GM19438 (cell line): ENCODE results near the gene EID1.
"Not testable (repeated sequence)": the region's sequence is repeated elsewhere in the genome, so short reads cannot be mapped to it uniquely, and the experiment has no call there.

Source experiments
- ATAC-seq: cut with Tn5 transposase; IDR thresholded peaks from one replicate; pipeline ENCODE4 v1.9.1; 2021; ENCODE audit warnings: low read depth; ENCODE audit not compliant: unreplicated experiment

The EID1 gene

DNA sequence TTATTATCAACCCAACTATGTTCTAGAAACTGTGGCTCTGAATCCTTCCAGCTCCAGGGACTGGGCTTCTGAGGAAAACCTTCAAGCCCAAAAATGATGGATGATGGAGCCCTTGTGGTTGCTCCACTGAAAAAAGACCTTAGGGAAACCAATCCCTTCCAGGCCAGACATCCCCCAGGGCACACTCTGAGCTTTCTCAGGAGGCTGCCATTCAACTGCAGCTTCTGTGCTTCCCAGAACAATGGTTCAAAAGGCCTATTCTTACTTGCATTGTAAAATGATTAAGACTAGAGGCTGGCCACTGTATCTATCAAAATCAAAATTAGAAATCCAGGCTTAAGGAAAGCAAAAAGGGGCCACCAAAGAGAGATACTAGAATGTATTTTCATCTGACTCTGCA is 27.3 kb downstream of the EID1 start:
- ATAC-seq, result no peak

DNA sequence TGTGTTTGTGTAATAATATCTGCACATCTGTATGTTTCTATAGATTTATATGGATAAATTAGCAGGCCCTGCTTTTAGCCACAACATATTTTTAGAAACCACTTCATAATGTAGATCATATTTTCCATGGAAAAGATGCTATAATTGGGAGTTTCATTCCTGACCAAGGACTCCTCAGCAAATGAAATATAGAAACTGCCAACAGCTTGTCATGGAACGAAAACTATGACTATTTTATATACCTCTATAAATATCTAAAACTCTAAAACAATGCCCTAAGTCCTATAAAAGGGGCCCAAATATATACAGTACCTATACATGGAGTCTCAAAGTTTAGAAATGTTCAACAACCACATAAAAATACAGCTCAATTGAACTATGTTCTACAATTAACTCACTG is 27.9 kb downstream of the EID1 start:
- no peak for ATAC-seq

DNA sequence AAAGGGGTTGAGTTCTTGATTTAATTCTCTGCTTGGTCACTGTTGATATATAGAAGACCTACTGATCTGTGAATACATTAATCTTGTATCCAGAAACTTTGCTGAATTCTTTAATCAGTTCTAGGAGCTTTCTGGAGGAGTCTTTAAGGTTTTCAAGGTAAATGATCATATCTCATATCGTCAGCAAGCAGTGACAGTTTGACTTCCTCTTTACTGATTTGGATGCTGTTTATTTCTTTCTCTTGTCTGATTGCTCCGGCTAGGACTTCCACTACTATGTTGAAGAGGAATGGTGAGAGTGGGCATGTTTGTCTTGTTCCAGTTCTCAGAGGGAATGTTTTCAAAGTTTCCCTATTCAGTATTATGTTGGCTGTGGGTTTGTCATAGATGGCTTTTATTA is 31.4 kb downstream of the EID1 start:
- ATAC-seq, result not testable (repeated sequence)

DNA sequence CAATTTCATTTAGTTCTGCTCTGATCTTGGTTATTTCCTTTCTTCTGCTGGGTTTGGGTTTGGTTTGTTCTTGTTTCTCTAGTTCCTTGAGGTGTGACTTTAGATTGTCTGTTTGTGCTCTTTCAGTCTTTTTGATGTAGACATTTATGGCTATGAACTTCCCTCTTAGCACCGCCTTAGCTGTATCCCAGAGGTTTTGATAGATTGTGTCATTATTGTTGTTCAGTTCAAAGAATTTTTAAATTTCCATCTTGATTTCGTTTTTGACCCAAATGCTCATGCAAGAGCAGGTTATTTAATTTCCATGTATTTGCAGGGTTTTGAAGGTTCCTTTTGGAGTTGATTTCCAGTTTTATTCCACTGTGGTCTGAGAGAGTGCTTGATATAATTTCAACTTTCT is 32.6 kb downstream of the EID1 start:
- not testable (repeated sequence) for ATAC-seq

DNA sequence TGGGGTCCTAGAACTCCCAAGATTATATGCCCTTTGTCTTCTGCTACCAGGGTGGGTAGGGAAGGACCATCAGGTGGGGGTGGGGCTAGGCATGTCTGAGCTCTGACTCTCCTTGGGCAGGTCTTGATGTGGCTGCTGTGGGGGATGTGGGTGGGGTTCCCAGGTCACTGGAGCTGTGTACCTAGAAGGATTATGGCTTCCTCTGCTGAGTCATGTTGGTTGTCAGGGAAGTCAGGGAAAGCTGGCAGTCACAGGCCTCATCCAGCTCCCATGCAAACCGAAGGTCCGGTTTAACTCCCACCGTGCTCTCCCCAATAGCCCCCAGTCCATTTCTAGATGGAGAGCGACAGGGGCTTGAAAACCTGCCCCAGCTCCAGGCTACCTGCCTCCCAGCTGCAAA is 35.2 kb downstream of the EID1 start:
- ATAC-seq, result no peak

DNA sequence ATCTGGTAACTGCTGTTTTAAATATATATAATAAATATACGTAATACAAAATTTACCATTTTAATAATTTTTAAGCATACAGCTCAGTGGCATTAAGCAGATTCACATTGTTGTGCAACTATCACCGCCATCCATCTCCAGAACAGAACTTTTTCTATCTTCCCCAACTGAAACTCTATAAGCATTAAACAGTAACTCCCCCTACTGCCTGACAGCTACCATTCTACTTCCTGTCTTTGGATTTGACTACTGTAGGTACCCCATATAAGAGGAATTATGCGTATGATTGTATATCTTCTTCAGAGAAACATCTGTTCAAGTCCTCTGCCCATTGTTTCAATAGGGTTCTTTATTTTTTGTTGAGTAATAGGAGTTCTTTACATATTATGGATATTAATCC is 36.8 kb downstream of the EID1 start:
- no peak for ATAC-seq

DNA sequence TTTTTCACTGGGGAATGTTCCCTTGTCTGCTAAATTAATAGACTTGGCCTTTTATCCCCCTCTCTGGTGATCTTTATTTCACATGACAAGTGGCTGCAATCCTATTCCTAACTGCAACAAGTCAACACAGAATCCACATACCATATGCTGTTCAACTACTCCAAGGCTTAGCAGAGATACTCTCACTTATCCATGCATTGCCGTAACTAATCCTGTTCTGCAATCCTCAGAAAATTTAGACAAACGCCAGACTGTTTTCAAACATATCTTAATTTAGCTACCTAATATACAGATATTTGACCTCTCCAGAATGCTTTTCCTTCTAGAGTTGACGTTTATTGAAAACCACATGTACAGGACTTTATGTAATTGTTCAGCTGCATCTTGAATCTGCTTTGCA is 37.9 kb downstream of the EID1 start:
- no peak for ATAC-seq

DNA sequence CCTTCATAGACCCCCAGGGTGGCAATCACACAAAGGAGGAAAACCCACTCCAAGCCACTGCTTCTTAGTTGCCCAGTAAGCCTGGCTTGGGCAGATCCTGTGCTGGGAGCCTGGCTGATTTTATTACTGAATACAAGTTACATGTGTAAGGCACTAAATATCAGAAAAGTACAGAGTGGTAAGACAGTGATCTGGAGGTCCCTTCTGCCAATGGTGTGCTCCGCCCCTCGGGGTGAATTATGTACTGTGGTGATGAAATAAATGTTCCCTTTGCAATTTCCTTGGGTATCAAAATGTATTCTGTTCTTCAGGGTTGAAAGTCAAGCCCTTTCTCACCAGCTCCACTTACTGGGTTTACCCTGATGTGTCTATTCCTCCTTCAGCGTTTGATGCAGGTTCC is 38.8 kb downstream of the EID1 start:
- no peak for ATAC-seq

DNA sequence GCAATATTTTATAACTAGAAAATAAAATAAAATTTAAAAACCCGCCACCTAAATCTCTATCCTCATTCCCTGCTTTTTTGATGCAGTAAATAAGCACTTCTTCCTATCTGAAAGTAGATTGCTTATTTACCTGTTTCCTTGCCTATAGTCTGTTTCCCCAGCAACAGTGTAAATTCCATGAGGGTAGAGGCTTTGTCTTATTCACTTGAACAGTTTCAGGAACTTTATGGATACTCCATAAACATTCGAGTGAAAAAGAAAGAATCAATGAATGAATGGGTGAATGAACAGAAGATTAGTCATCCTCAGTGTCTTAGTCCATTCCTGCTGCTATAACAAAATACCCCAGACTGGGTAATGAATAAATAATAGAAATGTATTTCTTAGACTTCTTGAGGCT is 44.1 kb downstream of the EID1 start:
- no peak for ATAC-seq

DNA sequence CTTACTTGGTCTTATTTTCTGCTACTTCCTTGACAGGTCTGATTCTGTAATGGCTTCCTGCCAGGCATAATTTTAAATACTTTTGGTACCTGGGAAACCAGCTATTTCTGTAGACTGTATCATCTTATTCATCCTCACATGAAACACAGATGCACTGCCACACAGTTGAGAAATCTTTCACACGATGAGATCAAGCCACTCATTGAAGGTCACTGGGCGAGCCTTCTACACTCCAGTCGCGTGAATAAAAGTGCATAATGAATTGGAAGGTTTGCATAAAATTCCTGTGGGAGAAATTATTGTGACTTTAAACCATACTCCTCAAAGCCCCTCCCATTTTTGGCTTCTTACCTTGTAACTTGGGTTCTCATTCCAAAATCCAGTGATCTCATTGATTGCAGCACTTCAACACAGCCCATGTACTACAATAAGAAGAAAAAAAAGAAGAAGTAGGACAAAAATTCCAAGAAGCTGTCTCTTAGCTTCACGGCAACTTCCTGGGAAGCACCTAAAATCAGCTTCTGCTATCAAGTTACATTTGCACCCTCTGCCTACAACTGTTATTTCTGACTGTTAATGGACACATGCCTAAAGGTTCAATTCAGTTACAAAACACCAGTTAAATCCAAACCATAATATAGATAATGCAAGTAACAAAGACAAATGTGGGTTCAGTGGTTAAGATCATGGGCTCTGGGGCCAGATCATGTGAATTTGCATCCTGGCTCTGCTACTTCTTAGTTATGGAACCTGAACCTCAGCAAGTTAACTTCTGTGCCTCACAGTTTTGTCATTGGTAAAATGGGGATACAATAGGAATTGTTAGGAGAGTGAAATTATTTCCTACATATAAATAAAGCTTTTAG is 46.8 kb downstream of the EID1 start:
- no peak for ATAC-seq

DNA sequence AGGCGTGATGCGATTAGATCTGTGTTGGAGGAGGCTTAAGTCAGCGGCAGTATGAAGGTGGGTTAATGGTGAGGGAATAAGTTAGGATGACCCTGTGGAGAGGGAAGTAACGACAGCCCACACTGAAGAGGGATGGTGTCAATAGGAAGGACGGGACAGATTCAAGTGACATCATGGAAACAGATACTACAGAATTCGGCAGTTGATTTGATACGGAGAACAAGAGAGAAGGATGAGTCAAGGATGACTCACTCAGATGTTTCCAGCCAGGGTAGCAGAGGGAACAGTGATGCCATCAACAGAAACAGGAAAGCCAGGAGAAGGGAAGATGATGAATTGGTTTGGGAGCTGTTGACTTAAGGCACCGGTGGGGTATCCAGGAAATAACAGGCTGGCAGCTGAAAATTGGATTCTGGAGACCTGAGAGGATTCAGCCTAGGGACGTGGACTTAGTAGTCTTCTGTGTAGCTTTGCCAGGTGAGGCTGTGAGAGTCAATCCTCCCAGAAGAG is 47.8 kb downstream of the EID1 start:
- ATAC-seq, result no peak

DNA sequence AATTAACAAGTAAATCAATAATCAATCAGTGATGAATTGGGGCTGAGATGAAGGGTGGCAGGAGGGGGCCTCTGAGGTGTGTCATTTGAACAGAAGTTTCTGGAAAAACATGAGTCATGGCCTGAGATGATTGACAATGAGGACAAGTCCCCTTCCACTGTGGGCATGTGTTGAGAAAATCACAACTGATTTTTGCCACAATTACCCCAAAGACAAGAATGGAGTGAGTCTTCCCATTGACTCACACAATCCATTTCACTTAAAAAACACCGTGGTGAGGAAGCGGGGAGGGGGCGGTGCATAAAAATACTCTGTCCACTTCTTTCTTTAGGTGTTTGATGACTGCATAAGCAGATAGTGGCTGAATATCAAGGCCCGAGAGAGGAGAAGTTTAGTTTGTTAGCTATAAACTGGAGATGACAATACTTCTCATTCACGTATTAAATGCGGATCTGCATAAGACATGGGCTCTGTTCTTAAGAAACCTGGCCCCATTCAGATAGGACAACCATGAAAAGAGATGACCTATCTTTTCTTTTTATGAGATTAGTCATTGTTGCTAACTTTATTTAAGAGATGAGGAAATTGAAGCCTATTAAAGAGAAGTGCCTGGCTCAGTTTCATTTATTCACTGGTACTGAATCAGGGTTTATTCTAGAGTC is 51.1 kb downstream of the EID1 start:
- no peak for ATAC-seq

DNA sequence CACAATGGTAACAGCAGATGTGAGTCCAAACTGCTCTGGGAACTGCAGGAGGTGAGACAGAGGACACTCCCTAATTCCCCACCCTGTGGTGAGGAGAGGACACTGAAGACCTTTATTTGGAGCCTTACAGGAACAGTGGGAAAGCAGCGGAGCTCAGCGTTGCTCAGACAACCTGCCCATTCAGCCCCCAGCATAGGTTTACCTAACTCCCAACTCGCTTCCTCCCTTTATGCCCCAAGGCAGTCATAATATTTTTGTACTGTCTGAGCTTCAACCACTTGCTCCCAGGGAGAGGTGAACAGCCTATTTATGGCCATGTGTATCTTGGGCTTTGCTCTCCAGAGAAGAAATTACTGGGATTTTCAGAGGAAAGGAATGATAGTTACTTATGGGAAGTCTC is 51.7 kb downstream of the EID1 start:
- ATAC-seq, result no peak
